K562 (cell line): ENCODE measurements around the gene MROH8. TPM values are rescaled to one million over a fixed set of nuclear protein-coding genes. Genes with fewer than 3 reads are reported as not detected.

ENCODE experiments used
- BCOR ChIP-seq: fragments of 450-650 bp; IDR thresholded peaks from 2 replicates; pipeline ENCODE4 v1.6.1; 2016
- BDP1 ChIP-seq: IDR thresholded peaks from 3 replicates; pipeline ENCODE4 v1.6.1; 2011; ENCODE audit not compliant: insufficient read length, insufficient read depth
- CREM ChIP-seq: IDR thresholded peaks from 2 replicates; pipeline ENCODE4 v1.6.1; 2014; ENCODE audit warnings: antibody characterized with exemption, low read depth
- DDX20 ChIP-seq: fragments of 450-650 bp; IDR thresholded peaks from 2 replicates; pipeline ENCODE4 v1.6.1; 2016; ENCODE audit warnings: missing genetic modification characterization, low read depth, mild to moderate bottlenecking, missing compliant biosample characterization, moderate library complexity
- FIP1L1 ChIP-seq: fragments of 200-400 bp; formaldehyde crosslinking; IDR thresholded peaks from 2 replicates; pipeline ENCODE4 v1.6.1; 2018; ENCODE audit warnings: mild to moderate bottlenecking, low read depth, low read length; ENCODE audit not compliant: poor library complexity, severe bottlenecking
- FOXJ2 ChIP-seq: fragments of 200-800 bp; sonication (Bioruptor generic); IDR thresholded peaks from 2 replicates; pipeline ENCODE4 v1.6.1; 2016; ENCODE audit warnings: missing genetic modification characterization, missing compliant biosample characterization
- GTF2A2 ChIP-seq: IDR thresholded peaks from 2 replicates; pipeline ENCODE4 v1.6.1; 2016; ENCODE audit warnings: mild to moderate bottlenecking, missing genetic modification characterization, missing compliant biosample characterization
- HNRNPL ChIP-seq: fragments of 200-400 bp; formaldehyde crosslinking; IDR thresholded peaks from 2 replicates; pipeline ENCODE4 v1.6.1; 2017; ENCODE audit warnings: low read depth, mild to moderate bottlenecking, low read length
- IFI16 ChIP-seq: fragments of 250-450 bp; sonication (Bioruptor Pico); IDR thresholded peaks from 2 replicates; pipeline ENCODE4 v2.1.2; 2022; ENCODE audit warnings: mild to moderate bottlenecking, inconsistent platforms
- PKNOX1 ChIP-seq: fragments of 450-650 bp; IDR thresholded peaks from 2 replicates; pipeline ENCODE4 v1.6.1; 2016
- TAF1 ChIP-seq: IDR thresholded peaks from 2 replicates; pipeline ENCODE4 v1.6.1; 2011; ENCODE audit warnings: mild to moderate bottlenecking, low read length, moderate library complexity; ENCODE audit not compliant: insufficient read depth, control insufficient read depth, severe bottlenecking; ENCODE audit errors: extremely low read depth
- TAF9B ChIP-seq: fragments of 450-650 bp; IDR thresholded peaks from 2 replicates; pipeline ENCODE4 v1.6.1; 2018; ENCODE audit warnings: mild to moderate bottlenecking; ENCODE audit not compliant: partially characterized antibody
- TAL1 ChIP-seq: fragments of 450-650 bp; IDR thresholded peaks from 2 replicates; pipeline ENCODE4 v1.6.1; 2016; ENCODE audit warnings: mild to moderate bottlenecking
- TEAD4 ChIP-seq, 2 experiments: sonication (generic) in 1 of 2; formaldehyde crosslinking in 1 of 2; IDR thresholded peaks; 2 replicates each; pipeline versions ENCODE4 v1.6.1 to v1.8.0; 2012 to 2022; ENCODE audit warnings: borderline replicate concordance in 1 of 2, inconsistent platforms in 1 of 2, low read length in 1 of 2, mild to moderate bottlenecking in 1 of 2, missing genetic modification reagents in 1 of 2
- ZNF449 ChIP-seq: fragments of 250-450 bp; sonication (Bioruptor Pico); IDR thresholded peaks from 2 replicates; pipeline ENCODE4 v1.8.0; 2022; ENCODE audit warnings: moderate library complexity, mild to moderate bottlenecking, inconsistent platforms
- ZNF512 ChIP-seq: IDR thresholded peaks from 2 replicates; pipeline ENCODE4 v1.6.1; 2016; ENCODE audit warnings: missing genetic modification characterization, missing compliant biosample characterization
- ZNF609 ChIP-seq: sonication (generic); formaldehyde crosslinking; IDR thresholded peaks from 2 replicates; pipeline ENCODE4 v1.8.1; 2023; ENCODE audit warnings: missing genetic modification reagents, mild to moderate bottlenecking, borderline replicate concordance
- ZNF785 ChIP-seq: fragments of 250-450 bp; sonication (Bioruptor Pico); IDR thresholded peaks from 2 replicates; pipeline ENCODE4 v1.4.0; 2020; ENCODE audit warnings: mild to moderate bottlenecking
- ZNF830 ChIP-seq: fragments of 250-450 bp; sonication (Bioruptor Pico); IDR thresholded peaks from 2 replicates; pipeline ENCODE4 v1.5.0; 2021; ENCODE audit warnings: mild to moderate bottlenecking
- polyA plus RNA-seq, 8 experiments: library from polyadenylated mRNA; depleted of rRNA in 4 of 8; stranded (reverse) in 5 of 8; unstranded in 3 of 8; fragments of >200 nt; fragmentation: Nextera tagmentation in 2 of 8; fragmentation: Illumina TruSeq in 1 of 8; extraction: Ambion mirVana in 2 of 8; extraction: Trizol in 1 of 8; gene quantifications; 2 replicates each; pipeline versions ENCODE4 v1.2.1 to v1.2.3, GENCODE V29; 2011 to 2014; ENCODE audit warnings: inconsistent platforms in 1 of 8, missing spikeins in 1 of 8
- total RNA-seq, 7 experiments: library from RNA; depleted of rRNA in 6 of 7; stranded (reverse); fragments of >200 nt in 6 of 7; fragmentation: Illumina TruSeq in 2 of 7; extraction: Trizol in 2 of 7; gene quantifications; 2 replicates each; pipeline versions ENCODE4 v1.2.1 to v1.2.3, GENCODE V29; 2011 to 2021; ENCODE audit warnings: low replicate concordance in 1 of 7

The MROH8 gene
- total and polyA plus RNA-seq, 9 of the 15 experiments (the other 6 are each of a cell fraction or from before 2014, with no cell fraction given) = 0.21 to 1.5 (median 0.78) TPM

GRCh38 chr20:37095599-37096414, 83.5 kb downstream of the MROH8 start, which contains the start of gene RBL1 (continued):
- TF ChIP-seq TEAD4 (IDR thresholded peaks at IDR 0.05; ENCODE audit: low read length) (peak; percentile 54), TEAD4 (CRISPR knock-in tag; IDR thresholded peaks at IDR 0.05; ENCODE audit: borderline replicate concordance) (no peak), IFI16 (CRISPR knock-in tag) (0 out of 2 replicates have a peak, but pooled peaks have one; percentile 8), ZNF449 (CRISPR knock-in tag) (no peak), BCOR (peak; percentile 72; the same call in 1 of the 2 replicates), HNRNPL (no peak), FIP1L1 (peak; percentile 95), GTF2A2 (tag) (peak; percentile 81), ZNF512 (no peak), CREM (peak; percentile 85), PKNOX1 (peak; percentile 56), ZNF830 (CRISPR knock-in tag) (peak; percentile 81; the same call in 1 of the 2 replicates), BDP1 (no peak), TAF1 (peak; percentile 70), TAF9B (peak; percentile 91), TAL1 (peak; percentile 40; the same call in 1 of the 2 replicates), DDX20 (tag) (no peak), ZNF785 (CRISPR knock-in tag) (no peak), FOXJ2 (tag) (peak; percentile 86), ZNF609 (no peak)
